ENCODE data around the gene CILP2.

- TF ChIP-seq GABPA (IDR thresholded peaks at IDR 0.05 in 1 of 2, conservative IDR thresholded peaks at IDR 0.05 in 1 of 2) (no peak), JUND (IDR thresholded peaks at IDR 0.05) (no peak), ATF3 (IDR thresholded peaks at IDR 0.05) (no peak), CTCF (IDR thresholded peaks at IDR 0.05; ENCODE audit: low read depth, low read length, missing input control) (no peak), YY1 (IDR thresholded peaks at IDR 0.05) (no peak), FOXA2 (IDR thresholded peaks at IDR 0.05) (no peak), REST (IDR thresholded peaks at IDR 0.05) (no peak)
Measured at GRCh38 chr19:19538061-19538784, at the start of gene CILP2.

Data from liver (tissue), 3 donors.